Heart right ventricle (tissue), 16 donors: ENCODE data around the gene E2F2. TPM values are rescaled to one million over a fixed set of nuclear protein-coding genes. Genes with fewer than 3 reads are reported as not detected.

Experiments used
- ATAC-seq, 8 donors: fragments of 200-7000 bp; cut with Tn5 transposase; one replicate each; pipeline ENCODE4 v1.9.1; 2020; ENCODE audit warnings: mild to moderate bottlenecking in 8 of 8, moderate library complexity in 8 of 8, moderate number of reproducible peaks in 1 of 8
- DNase-seq, 2 donors: peaks; one replicate each; pipeline ENCODE4 v3.0.0-alpha.2; 2020
- H3K27ac ChIP-seq, 10 donors: fragments of 200-600 bp; sonication (generic) in 2 of 10; one replicate each; pipeline versions ENCODE4 v1.5.0 to v1.8.0; 2020 to 2022; ENCODE audit warnings: mild to moderate bottlenecking in 3 of 10
- H3K27me3 ChIP-seq, 7 donors: fragments of 200-600 bp; one replicate each; pipeline ENCODE4 v1.8.0; 2021 to 2022; ENCODE audit warnings: mild to moderate bottlenecking in 2 of 7
- H3K36me3 ChIP-seq, 9 donors: fragments of 200-600 bp; sonication (generic) in 1 of 9; one replicate each; pipeline versions ENCODE4 v1.5.0 to v1.8.0; 2020 to 2022; ENCODE audit warnings: mild to moderate bottlenecking in 2 of 9
- H3K4me1 ChIP-seq, 9 donors: fragments of 200-600 bp; sonication (generic) in 1 of 9; one replicate each; pipeline versions ENCODE4 v1.5.0 to v1.8.0; 2020 to 2022; ENCODE audit warnings: mild to moderate bottlenecking in 4 of 9
- H3K4me3 ChIP-seq, 10 donors: fragments of 200-600 bp; sonication (generic) in 2 of 10; one replicate each; pipeline versions ENCODE4 v1.5.0 to v1.8.0; 2020 to 2022; ENCODE audit warnings: mild to moderate bottlenecking in 7 of 10, moderate library complexity in 2 of 10
- H3K9me3 ChIP-seq, 11 donors: fragments of 200-600 bp in 10 of 11; sonication (generic) in 2 of 11; one replicate each; pipeline versions ENCODE4 v1.5.0 to v1.8.0; 2013 to 2022; ENCODE audit warnings: mild to moderate bottlenecking in 2 of 11, control low read depth in 1 of 11, moderate library complexity in 1 of 11
- CTCF ChIP-seq, 9 donors: fragments of 200-600 bp; sonication (generic) in 2 of 9; IDR thresholded peaks; one replicate each; pipeline versions ENCODE4 v1.5.0 to v1.8.0; 2021 to 2022; ENCODE audit warnings: antibody characterized with exemption in 9 of 9, mild to moderate bottlenecking in 5 of 9, moderate library complexity in 1 of 9
- WGBS, 2 donors: extraction: QIAGEN DNeasy Blood & Tissue Kit; methylation state at CpG; one replicate each; pipeline ENCODE4 v1.1.7; 2013; ENCODE audit warnings: inconsistent platforms in 1 of 2; 5-methylcytosine and 5-hydroxymethylcytosine counted together
- intact Hi-C, 10 donors: fragments of 100-400 bp; cut with DNase I; formaldehyde crosslinking; loops; one replicate each; pipeline versions ENCODE4 v1.11.1 to v1.14.2; 2022
- polyA plus RNA-seq, 2 donors: library from polyadenylated mRNA; stranded (reverse); fragments of 200-250 nt; gene quantifications; one replicate each; pipeline ENCODE4 v1.2.3, GENCODE V29; 2013
- total RNA-seq, 10 donors: library from RNA; stranded (reverse); fragmentation: NEBNext Ultra II Directional in 3 of 10; extraction: Animal tissue kit (Norgen Biotek cat#: 25700) in 3 of 10; gene quantifications; one replicate each; pipeline versions ENCODE4 v1.2.1 to v1.2.4, GENCODE V29; 2021 to 2023
- donor health status: Arrhythmogenic right ventricular cardiomyopathy.
- donor health status: ischemic (EF 13 %, LVEDD 7.1; RV severe dilation, severe dysfunction).
- donor health status: healthy with polysubstance abuse.
- donor health status: DM: no; HTN: yes; CAD: no.
- donor health status: DM: no; HTN: no; CAD: no.
- donor health status: ischemic (EF 25% LVEDD 6.9; RV normal size, moderate dysfunction).
- donor health status: ischemic (EF 25% LVEDD 5.7; RV mildly dilated, moderate dysfunction).
- donor health status: healthy.
- donor health status: DM: yes; HTN: yes; CAD: no.
- donor health status: Ischemic cardiomyopathy.
- donor health status: ischemic (EF 35%, LVEDD 5.7; RV mildly dilated, moderate dysfunction).
- donor health status: nonischemic (EF 11% LVEDD 7.7; RV severe dilation, severe dysfunction).
- donor health status: DM: yes; HTN: yes; CAD: no.
- donor health status: PGD.
- donor health status: ischemic (EF 29% LVEDD 5.4; RV normal size, mild dysfunction).
- donor health status: nonischemic (EF 23%, LVEDD 6.1; RV moderate dilation, normal function).

E2F2 gene
- total and polyA plus RNA-seq, 12 donors, result 0.04 to 2.3 (median 0.15) TPM; not detected in 2

DNA sequence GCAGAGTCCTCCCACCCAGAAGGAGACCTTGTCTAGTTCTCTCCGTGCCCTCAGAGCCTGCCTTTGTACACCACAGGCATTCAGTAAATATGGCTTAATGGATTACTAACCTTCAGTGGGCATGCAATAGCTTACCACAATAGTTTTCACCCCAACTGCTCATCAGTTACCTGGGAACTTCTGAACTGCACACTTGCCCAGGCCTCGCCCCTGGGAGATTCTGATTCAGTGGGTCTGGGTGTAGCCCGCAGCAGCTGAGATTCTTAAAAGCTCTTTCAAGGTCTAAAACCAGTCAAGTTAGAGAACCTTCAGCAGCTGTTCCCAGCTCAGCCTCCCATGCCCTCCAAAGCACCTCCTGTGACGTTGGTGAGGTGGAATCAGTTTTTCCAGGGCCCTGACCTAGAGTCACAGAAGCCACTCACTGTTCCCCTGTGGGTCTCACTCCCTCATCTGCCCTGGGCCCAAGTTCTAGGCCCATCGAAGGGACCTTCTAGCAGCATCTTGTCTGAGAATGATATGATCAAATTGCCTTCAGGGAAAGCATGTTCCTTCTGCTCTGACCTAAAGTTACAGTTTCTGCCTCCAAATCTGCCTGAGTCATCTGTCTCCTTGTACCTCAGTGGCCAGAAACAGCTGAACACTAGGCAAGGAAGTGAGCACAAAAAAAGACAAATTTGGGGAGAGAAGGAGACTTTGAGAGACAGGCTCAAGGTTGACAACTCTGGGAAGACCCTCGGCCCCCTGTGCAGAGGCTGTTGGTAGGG, 57.8 kb downstream of the E2F2 start:
- no peak for TF ChIP-seq CTCF (IDR thresholded peaks at IDR 0.05)
- ATAC-seq, result peak in 1 of 8 donors; percentile 28
- Histone ChIP-seq H3K27ac (peak overlapping the region in 6 of 10 donors; percentile 2 to 89 (median 43)), H3K4me1 (peaks cover 15 to 68% (median 46%) of the 10 kb centered on the region in 9 donors), H3K9me3 (no peaks in the 10 kb centered on the region), H3K27me3 (no peaks in the 10 kb centered on the region), H3K4me3 (no peak overlapping the region), H3K36me3 (no peaks in the 10 kb centered on the region)
- DNase-seq, result no peak
- 83 to 87% methylated on average over 6 of the region's 6 CpGs for WGBS, 2 donors
- intact Hi-C loops, result no loop called here

- Histone ChIP-seq H3K27me3 (no peaks in the 10 kb centered on the region), H3K4me3 (no peak overlapping the region), H3K36me3 (no peaks in the 10 kb centered on the region), H3K27ac (peak overlapping the region in 4 of 10 donors; percentile 29 to 89 (median 52)), H3K4me1 (peaks cover 15 to 71% (median 46%) of the 10 kb centered on the region in 9 donors), H3K9me3 (no peaks in the 10 kb centered on the region)
- no peak for TF ChIP-seq CTCF (IDR thresholded peaks at IDR 0.05)
- no peak for ATAC-seq
- intact Hi-C loops, result no loop called here
- WGBS, 2 donors, result 90 to 95% methylated on average over 5 of the region's 5 CpGs
- no peak for DNase-seq
These were observed 58.5 kb downstream of the E2F2 start for GRCh38 chr1:23472351-23473036.

DNA sequence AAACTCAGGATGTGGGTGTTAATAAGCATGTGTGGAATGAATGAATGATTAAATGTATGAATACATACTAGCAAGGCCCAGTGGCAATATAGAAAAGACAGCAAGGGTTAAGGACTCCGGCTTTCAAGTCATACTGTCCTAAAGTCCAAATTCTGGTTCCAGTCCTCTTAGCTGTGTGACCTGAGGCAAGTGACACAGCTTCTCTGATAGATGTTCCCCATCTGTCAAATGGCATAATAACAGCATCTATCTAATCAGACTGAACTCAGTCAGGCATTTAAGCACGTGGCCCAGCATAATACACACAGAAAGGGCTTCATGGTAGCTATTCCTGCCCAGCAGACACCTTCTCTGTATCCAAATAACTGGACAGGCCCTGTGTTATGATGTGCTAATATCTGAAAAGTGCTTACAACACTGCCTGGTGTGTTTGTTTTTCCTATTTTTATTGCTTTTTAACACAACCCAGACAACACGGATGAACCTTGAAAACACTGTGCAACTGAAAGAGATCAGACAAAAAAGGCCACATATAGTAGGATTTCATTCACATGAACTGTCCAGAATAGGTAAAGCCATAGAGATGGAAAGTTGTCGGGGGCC, 59.5 kb downstream of the E2F2 start:
- no peak overlapping the region for H3K4me3 ChIP-seq
- peak overlapping the region in 7 of 10 donors; percentile 24 to 89 (median 76) for H3K27ac ChIP-seq
- WGBS, 2 donors, result 73 to 75% methylated on average over 4 of the region's 4 CpGs
- DNase-seq (no peak), ATAC-seq (no peak)
- TF ChIP-seq CTCF (IDR thresholded peaks at IDR 0.05), result no peak
- H3K9me3 ChIP-seq, result no peaks in the 10 kb centered on the region
- intact Hi-C loops, result no loop called here
- no peaks in the 10 kb centered on the region for H3K27me3 ChIP-seq
- H3K4me1 ChIP-seq, result peaks cover 15 to 71% (median 46%) of the 10 kb centered on the region in 9 donors
- no peaks in the 10 kb centered on the region for H3K36me3 ChIP-seq

- intact Hi-C loops, result no loop called here
- Histone ChIP-seq H3K9me3 (no peaks in the 10 kb centered on the region), H3K4me3 (no peak overlapping the region), H3K27ac (peak overlapping the region; percentile 33 to 89 (median 77)), H3K27me3 (no peaks in the 10 kb centered on the region), H3K36me3 (no peaks in the 10 kb centered on the region), H3K4me1 (peaks cover 15 to 65% (median 46%) of the 10 kb centered on the region in 9 donors)
- DNase-seq, result peak; percentile 44 to 71
- peak; percentile 48 to 75 (median 68) for ATAC-seq
- WGBS, 2 donors, result 30 to 34% methylated on average over 12 of the region's 12 CpGs
- TF ChIP-seq CTCF (IDR thresholded peaks at IDR 0.05), result no peak
These were observed 60.6 kb downstream of the E2F2 start for GRCh38 chr1:23470282-23471070.
